ENCODE measurements around the gene SUPT4H1.

The SUPT4H1 gene

DNA sequence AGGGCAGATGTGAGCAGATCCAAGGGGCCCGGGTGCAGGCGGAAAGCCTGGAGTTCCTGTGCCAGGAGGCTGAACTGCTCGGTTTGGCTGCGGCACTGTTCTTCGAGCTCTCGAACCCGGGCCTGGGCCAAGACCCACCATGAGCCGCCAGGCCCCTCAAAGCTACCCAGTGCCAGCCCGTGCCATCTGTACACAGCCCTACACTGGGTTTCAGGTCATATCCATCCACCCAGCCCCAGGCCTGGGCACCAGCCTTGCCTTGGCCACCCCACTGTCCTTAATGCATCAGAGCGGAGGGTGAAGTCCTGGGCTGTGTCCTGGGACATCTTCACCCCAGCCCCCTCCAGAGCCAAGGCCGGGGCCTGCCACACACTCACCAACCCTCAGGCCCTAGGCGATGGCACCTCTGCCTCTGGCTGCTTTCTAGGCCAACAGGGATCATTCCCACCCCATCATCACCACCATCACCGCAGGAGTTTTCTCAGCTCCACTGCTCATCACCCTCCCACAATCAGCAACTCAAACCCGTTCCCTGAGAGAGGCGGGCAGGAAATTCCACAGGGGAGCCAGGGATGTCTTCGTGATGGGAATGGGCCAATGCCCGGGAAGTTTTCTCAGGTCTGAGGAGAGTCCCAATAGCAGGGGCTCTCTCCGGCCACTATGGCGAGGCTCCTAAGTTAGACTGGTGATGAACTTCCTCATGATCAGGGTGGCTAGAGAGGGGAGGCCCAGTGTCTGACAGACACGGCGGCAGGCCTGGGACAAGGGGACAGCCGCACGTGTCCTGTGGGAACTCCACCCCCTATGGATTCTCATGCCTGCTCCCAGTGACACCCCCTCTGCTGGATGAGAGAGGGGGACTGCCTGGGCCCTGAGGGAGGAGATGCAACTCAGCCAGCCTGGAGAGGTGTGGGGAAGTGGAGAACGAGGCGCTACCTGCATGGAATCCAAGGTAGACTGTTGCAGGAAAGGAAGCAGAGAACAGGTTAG, 32.5 kb downstream of the SUPT4H1 start:
- H3K4me1 Mint-ChIP-seq (ENCODE audit: low read depth): peaks cover 34% of the 10 kb centered on the region
- no peaks in the 10 kb centered on the region for H3K9me3 Mint-ChIP-seq
- no peaks in the 10 kb centered on the region for H3K27me3 Mint-ChIP-seq
- DNase-seq: peak; percentile 33
- H3K27ac Mint-ChIP-seq: peak overlapping the region; percentile 91
- H3K36me3 Mint-ChIP-seq (ENCODE audit: low read depth): peaks cover 66% of the 10 kb centered on the region
- peak overlapping the region; percentile 31 for H3K4me3 Mint-ChIP-seq

DNA sequence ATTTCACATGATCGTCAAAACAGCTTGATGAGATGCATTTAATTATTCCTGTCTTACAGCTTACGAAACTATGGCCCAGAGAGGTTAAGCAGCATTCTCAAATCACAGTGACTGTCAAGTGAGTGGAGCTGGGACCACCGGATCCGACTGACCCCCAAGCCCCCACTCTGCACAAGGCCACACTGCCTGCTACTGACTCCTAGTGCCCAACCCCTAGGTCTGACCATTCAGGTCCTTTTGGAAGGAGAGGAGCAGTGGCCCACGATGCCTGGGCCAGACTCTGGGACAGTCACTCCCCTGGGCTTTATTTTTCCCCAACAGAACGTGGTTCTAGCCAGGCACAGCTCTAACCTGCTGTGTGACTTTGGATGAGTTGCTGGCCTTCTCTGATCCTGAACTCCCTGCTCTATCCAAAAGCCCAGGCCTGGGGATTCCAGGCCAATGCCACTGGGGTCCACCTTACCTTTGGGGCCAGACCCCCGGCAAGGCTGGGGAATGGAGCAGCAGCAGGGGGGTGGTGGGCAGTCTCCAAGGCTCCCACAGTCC, 33.3 kb downstream of the SUPT4H1 start:
- Mint-ChIP-seq H3K4me3 (peak overlapping the region; percentile 12), H3K27me3 (no peaks in the 10 kb centered on the region), H3K4me1 (ENCODE audit: low read depth) (peaks cover 34% of the 10 kb centered on the region), H3K9me3 (no peaks in the 10 kb centered on the region), H3K36me3 (ENCODE audit: low read depth) (peaks cover 69% of the 10 kb centered on the region), H3K27ac (peak overlapping the region; percentile 91)
- no peak for DNase-seq

DNA sequence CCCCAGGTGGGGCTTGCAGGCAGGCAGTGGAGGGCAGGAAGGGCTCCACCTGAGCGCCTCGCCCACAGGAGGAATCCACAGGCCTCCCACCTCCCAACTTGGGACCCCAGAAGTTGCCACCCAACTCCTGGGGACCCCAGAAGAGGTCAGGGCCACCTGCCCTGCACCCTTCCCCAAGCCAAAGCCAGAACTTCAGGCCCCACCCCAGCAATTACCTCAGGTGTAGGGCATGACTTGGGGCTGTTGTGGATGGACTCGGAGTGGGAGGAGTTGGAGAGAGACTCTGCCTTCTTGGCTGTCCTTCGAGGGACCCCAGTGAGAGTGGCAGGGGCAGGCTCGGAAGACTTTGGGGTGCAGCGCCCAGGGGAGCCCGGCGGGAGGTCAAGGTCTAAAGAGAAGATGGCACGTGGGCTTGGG, 33.9 kb downstream of the SUPT4H1 start:
- Mint-ChIP-seq H3K27me3 (no peaks in the 10 kb centered on the region), H3K36me3 (ENCODE audit: low read depth) (peaks cover 65% of the 10 kb centered on the region), H3K27ac (peak overlapping the region; percentile 91), H3K9me3 (no peaks in the 10 kb centered on the region), H3K4me1 (ENCODE audit: low read depth) (peaks cover 32% of the 10 kb centered on the region), H3K4me3 (peak overlapping the region; percentile 12)
- peak; percentile 35 for DNase-seq

DNA sequence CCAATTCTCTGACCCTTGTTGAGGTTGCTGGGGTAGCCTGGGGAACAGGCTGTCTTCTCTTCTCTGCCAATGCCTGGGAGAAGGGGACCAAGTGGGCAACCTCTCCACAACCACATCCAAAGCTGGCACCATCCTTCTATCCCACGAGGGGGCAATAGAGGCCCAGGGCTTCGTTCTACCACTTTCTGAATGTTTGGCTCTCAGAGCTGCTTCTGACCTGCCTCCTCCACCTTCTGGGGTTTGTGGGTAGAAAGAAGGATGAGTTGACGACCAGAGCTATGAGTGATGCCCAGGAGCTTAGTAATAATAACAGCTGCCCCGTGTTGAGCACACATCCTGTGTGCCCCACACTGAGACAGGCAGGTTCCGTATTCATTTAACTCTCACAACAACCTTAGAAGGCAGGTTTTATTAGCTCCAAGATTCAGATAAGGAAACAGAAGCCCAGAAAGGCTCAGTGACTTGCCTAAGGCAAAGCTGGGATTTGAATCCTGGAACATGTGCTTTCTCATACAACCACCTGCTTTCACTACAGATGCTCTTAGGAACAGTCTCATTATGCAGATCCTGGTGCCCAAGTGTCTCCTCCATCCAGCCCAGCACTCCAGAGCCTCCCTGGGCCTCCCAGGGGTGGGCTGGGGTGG, 34.5 kb downstream of the SUPT4H1 start:
- Mint-ChIP-seq H3K4me3 (peak overlapping the region; percentile 44), H3K27me3 (no peaks in the 10 kb centered on the region), H3K9me3 (no peaks in the 10 kb centered on the region), H3K4me1 (ENCODE audit: low read depth) (peaks cover 32% of the 10 kb centered on the region), H3K36me3 (ENCODE audit: low read depth) (peaks cover 65% of the 10 kb centered on the region), H3K27ac (peak overlapping the region; percentile 91)
- peak; percentile 78 for DNase-seq

DNA sequence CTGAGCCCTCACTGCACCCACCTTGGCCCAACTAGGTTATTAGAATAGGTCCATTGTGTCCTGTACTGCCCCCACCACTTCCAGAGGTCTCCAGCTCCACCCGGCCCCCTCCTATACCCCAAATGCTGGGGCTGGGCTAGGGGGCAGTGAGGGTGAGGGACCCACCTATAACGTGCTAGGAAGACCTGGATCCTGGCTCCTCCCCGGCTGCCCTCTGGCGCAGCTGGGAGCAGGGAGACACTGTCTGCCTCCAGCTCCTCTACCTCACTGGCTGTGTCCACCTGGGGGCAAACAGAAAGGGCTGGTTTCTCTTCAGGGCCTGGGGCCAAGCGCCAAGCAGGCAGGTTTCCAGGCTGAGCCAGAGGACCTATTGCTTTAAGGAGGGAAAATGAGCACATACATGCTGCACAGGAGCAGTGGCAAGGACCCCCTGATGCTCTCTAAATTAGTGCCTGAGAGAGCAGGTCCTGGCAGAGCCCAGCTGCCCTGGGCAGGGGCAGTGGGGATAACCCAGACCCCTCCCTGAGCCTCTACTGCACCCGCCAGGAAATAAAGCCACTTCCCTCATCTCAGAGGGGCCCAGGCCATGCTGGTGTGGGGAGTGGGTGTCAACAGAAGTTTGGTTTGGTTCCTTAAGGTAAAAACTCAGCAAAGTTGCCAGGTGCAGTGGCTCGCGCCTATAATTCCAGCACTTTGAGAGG, 35.6 kb downstream of the SUPT4H1 start:
- no peaks in the 10 kb centered on the region for H3K27me3 Mint-ChIP-seq
- H3K4me3 Mint-ChIP-seq: no peak overlapping the region
- peak; percentile 28 for DNase-seq
- peaks cover 27% of the 10 kb centered on the region for H3K4me1 Mint-ChIP-seq (ENCODE audit: low read depth)
- peaks cover 56% of the 10 kb centered on the region for H3K36me3 Mint-ChIP-seq (ENCODE audit: low read depth)
- H3K27ac Mint-ChIP-seq: peak overlapping the region; percentile 91
- H3K9me3 Mint-ChIP-seq: no peaks in the 10 kb centered on the region

DNA sequence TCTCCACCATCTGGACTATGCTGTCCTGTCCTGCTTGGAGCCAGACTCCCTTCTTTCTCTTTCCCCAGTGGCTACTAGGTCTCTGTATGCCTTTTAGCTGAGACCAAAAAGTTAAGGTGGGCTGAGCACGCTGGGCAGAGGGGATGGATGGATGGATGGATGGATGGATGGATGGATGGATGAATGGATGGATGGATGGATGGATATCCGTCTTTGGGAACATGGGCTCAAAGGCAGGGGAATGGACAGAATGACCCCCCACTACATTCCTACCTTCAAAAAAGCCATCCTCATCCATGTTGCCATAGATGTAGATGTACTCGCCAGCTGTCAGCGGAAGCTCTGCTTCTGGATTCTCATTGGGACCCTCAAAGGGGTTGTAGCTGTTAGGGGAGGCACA, 36.3 kb downstream of the SUPT4H1 start:
- Mint-ChIP-seq H3K9me3 (no peaks in the 10 kb centered on the region), H3K4me1 (ENCODE audit: low read depth) (peaks cover 24% of the 10 kb centered on the region), H3K27ac (peak overlapping the region; percentile 66), H3K36me3 (ENCODE audit: low read depth) (peaks cover 50% of the 10 kb centered on the region), H3K4me3 (no peak overlapping the region), H3K27me3 (no peaks in the 10 kb centered on the region)
- DNase-seq: no peak

DNA sequence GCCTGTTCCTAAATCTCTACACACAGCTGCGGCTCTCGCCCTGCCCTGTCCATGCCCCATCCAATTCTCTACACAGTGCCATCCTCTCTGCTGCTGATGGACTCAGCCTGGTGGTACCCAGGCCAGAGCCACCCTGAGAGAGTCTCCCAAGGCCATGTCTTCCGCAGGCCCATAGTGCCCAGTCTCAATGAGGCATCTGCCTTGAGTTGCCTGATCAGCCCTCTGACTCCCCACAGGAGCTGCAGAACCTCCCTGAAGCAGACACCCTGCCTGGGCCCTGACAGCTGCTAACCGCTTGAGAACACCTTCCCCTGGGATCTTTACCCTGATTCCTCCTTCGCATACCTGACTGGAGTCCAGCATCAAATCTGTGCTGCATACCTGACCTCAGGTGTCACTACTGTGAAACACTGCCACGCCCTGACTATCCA, 36.7 kb downstream of the SUPT4H1 start:
- Mint-ChIP-seq H3K27ac (peak overlapping the region; percentile 66), H3K27me3 (no peaks in the 10 kb centered on the region), H3K4me1 (ENCODE audit: low read depth) (peaks cover 24% of the 10 kb centered on the region), H3K36me3 (ENCODE audit: low read depth) (peaks cover 49% of the 10 kb centered on the region), H3K9me3 (no peaks in the 10 kb centered on the region), H3K4me3 (no peak overlapping the region)
- DNase-seq: no peak

DNA sequence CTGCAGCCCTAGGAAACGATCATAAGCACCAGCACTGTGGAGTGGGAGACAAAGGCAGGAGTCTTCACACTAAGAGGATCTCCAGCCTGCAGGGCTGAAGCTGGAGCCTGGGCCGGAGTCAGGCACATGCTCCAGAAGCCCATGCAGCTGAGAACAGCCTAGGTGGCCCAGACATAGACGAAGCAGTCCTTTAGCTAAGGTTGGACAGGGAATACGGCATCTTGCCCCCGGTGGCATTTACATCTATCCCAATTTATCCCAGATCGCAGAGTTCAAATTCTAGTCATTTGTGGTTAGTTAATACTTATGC, 37.3 kb downstream of the SUPT4H1 start:
- Mint-ChIP-seq H3K27me3 (no peaks in the 10 kb centered on the region), H3K4me3 (no peak overlapping the region), H3K36me3 (ENCODE audit: low read depth) (peaks cover 50% of the 10 kb centered on the region), H3K9me3 (no peaks in the 10 kb centered on the region), H3K27ac (peak overlapping the region; percentile 50), H3K4me1 (ENCODE audit: low read depth) (peaks cover 22% of the 10 kb centered on the region)
- no peak for DNase-seq

DNA sequence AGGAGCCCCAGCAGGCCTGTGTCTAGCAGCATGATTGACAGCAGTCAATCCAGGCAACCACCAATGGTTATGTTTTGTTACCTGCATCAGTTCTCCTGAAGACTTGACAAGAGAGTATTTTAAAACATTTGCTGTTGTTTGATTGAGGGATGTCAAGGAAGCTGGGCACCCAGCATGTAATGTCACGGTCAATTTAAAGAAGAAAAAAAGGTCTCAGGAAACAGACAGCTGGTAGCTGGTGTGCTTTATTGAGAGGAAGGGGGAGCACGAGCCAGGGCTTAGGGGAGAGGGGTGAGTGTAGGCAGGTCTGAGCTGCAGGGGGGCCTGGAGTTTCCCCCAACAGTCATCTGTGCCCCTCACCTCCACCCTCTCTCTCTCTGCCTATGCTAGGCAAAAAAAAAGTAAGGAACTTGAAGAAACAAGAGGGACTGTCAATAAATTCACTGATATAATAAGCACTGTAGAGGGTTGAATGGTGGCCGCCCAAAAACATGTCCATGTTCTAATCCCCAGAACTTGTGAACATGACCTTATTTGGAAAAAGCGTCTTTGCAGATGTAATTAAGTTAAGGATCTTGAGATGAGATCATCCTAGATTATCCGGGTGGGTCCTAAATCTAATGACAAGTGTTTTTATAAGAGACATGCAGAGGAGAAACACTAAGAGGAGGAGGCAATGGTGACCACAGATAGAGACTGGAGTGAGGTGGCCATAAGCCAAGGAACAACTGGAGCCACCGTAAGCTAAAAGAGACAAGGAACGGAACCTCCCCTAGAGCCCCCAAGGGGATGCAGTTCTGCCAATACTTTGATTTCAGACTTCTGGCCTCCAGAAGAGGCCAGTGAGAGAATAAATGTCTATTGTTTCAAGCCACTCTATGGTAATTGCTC, 37.9 kb downstream of the SUPT4H1 start:
- no peaks in the 10 kb centered on the region for H3K27me3 Mint-ChIP-seq
- no peaks in the 10 kb centered on the region for H3K9me3 Mint-ChIP-seq
- peaks cover 47% of the 10 kb centered on the region for H3K36me3 Mint-ChIP-seq (ENCODE audit: low read depth)
- DNase-seq: no peak
- H3K4me1 Mint-ChIP-seq (ENCODE audit: low read depth): peaks cover 20% of the 10 kb centered on the region
- H3K27ac Mint-ChIP-seq: peak overlapping the region; percentile 75
- H3K4me3 Mint-ChIP-seq: no peak overlapping the region

DNA sequence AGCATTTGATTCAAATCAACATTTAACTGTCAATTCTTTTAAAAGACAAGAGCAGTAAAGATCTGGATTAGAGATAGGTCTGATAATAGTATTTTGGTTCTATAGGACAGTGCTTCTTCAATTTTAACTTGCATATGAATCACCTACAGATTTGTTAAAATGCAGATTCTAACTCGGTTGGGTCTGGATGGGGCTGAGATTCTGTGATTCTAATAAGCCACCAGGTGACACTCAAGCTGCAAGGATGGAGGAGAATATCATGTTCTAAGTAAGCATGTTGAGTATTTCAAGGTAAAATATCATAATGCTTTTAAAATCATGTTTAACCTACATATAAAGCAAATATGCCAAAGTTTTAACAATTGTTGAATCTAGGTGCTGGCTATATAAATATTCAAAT, 39.2 kb downstream of the SUPT4H1 start:
- DNase-seq: no peak
- peak overlapping the region; percentile 35 for H3K27ac Mint-ChIP-seq
- H3K27me3 Mint-ChIP-seq: no peaks in the 10 kb centered on the region
- H3K36me3 Mint-ChIP-seq (ENCODE audit: low read depth): peaks cover 45% of the 10 kb centered on the region
- H3K4me3 Mint-ChIP-seq: no peak overlapping the region
- H3K4me1 Mint-ChIP-seq (ENCODE audit: low read depth): peaks cover 8% of the 10 kb centered on the region
- H3K9me3 Mint-ChIP-seq: no peaks in the 10 kb centered on the region

DNA sequence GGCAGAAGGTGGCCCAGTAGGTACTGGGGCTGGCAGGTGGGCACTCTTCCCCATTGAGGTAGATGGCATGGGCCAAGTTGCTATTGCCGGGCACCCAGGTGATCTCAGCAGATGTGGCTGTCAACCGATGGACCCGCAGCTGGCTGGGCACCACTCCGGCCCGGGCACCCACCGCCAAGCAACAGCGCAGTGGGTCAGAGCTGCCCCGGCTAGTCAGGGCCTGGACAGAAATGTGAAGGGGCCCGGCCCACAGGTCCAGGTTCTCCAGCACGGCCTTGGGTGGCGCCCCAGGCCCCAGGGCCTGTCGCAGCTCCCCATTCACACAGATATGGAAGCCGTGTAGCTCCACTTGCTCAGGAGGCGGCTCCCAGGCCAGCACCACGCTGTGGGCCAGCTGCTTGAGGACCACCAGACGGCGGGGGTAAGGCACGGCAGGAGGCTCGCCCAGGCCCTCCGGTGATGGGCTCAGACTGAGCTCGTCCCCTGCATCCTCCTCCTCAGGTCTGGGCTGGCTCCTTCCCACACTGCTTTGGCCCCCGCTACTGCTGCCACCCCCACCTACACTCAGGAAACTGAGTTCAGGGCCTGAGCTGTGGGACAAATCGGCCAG, 39.9 kb downstream of the SUPT4H1 start:
- H3K36me3 Mint-ChIP-seq (ENCODE audit: low read depth): peaks cover 48% of the 10 kb centered on the region
- no peak overlapping the region for H3K4me3 Mint-ChIP-seq
- peak; percentile 30 for DNase-seq
- peak overlapping the region; percentile 35 for H3K27ac Mint-ChIP-seq
- H3K4me1 Mint-ChIP-seq (ENCODE audit: low read depth): peaks cover 1% of the 10 kb centered on the region
- H3K27me3 Mint-ChIP-seq: no peaks in the 10 kb centered on the region
- no peaks in the 10 kb centered on the region for H3K9me3 Mint-ChIP-seq

DNA sequence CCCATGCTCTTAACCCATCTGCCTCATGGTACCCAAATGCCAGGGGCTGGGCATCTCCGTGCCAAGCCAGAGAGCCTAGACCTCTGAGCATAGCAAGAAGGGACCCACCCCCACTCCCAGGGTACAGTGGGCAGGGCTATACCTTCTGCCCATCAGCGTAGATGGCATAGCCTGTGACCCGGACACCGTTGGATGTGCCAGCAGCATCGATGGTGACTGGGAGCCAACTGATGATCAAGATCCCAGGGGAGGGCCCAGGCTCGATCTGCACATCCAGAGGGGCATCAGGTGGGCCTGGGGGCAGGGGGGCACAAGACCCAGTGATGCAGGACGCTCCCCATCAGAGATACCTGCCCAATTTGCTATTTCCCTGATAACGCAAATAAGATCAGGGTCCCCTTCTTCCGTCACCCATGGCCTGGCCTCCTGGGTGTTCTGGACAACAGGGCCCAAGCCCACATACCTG, 40.5 kb downstream of the SUPT4H1 start:
- DNase-seq: no peak
- Mint-ChIP-seq H3K27ac (no peak overlapping the region), H3K4me3 (no peak overlapping the region), H3K36me3 (ENCODE audit: low read depth) (peaks cover 48% of the 10 kb centered on the region), H3K9me3 (no peaks in the 10 kb centered on the region), H3K27me3 (no peaks in the 10 kb centered on the region), H3K4me1 (ENCODE audit: low read depth) (no peaks in the 10 kb centered on the region)

Measured in activated T-cell treated with anti-CD3 and anti-CD28 coated beads, Interleukin-2, amount 50 U/mL, for 24 hours (primary cell).